GM12874 (cell line): ENCODE measurements around the gene TMPRSS9.

ENCODE experiments used
- CTCF ChIP-seq: IDR thresholded peaks from 2 replicates; pipeline ENCODE4 v1.5.1; 2011; ENCODE audit warnings: low read depth, mild to moderate bottlenecking, control low read depth, low read length, moderate library complexity; ENCODE audit not compliant: insufficient read depth

Gene TMPRSS9

GRCh38 chr19:2353887-2354592 lies 6.0 kb upstream of the TMPRSS9 start:
- no peak for TF ChIP-seq CTCF

GRCh38 chr19:2354670-2355069 lies 5.4 kb upstream of the TMPRSS9 start:
- no peak for TF ChIP-seq CTCF

GRCh38 chr19:2355168-2356035 lies 4.7 kb upstream of the TMPRSS9 start:
- no peak for TF ChIP-seq CTCF

- TF ChIP-seq CTCF: no peak
Observed at GRCh38 chr19:2356036-2356646, 3.9 kb upstream of the TMPRSS9 start.

- TF ChIP-seq CTCF: no peak
Observed at GRCh38 chr19:2357279-2358206, 2.5 kb upstream of the TMPRSS9 start.

- no peak for TF ChIP-seq CTCF
Observed at GRCh38 chr19:2358548-2359173, 1.4 kb upstream of the TMPRSS9 start.
